GM19468 (cell line): ENCODE results near the gene RASSF3.
"Not testable (repeated sequence)": the region's sequence is repeated elsewhere in the genome, so short reads cannot be mapped to it uniquely, and the experiment has no call there.

Source experiments
- ATAC-seq: cut with Tn5 transposase; IDR thresholded peaks from one replicate; pipeline ENCODE4 v1.9.1; 2021; ENCODE audit warnings: mild to moderate bottlenecking, moderate library complexity, moderate number of reproducible peaks; ENCODE audit not compliant: unreplicated experiment; ENCODE audit errors: extremely low read depth

RASSF3 gene

DNA sequence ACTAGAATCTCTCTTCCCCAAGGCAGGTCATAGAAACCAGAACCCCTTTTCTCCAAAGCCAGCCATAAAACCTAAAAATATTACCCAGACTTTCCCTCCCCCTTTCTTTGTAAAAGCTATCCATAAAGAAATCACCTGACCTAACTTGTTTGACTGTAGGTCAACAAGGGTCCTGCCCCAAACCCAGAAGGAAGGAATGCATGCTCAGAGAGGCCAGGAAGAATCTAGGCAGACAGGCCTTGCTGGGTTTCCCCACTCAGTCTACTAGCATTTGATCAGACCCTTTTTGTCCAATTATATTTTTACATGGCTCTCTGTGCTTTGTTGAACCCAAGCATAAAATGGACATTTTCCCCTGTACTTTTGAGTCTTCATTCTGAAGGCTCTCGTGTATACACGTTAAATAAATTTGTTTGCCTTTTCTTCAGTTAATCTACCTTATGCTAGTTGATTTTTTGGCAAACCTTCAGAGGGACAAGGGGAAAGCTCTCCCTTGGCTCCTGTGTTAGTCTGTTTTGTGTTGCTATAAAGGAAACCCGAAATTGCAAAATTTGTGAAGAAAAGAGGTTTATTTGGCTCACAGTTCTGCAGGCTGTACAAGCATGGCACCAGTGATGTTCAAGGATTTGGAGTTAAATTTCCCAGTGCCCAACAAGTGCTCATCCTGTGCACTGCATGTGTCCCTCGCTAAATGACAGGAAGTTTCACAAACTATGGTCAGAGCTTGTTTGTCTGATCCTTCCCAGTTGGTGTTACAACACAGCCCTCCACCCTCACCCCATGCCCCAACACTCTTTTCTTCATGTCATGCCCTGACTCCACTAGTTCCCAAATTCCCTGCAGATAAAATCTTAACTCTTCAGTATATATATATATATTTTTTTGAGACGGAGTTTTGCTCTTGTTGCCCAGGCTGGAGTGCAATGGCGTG lies 14.2 kb upstream of the RASSF3 start:
- ATAC-seq: no peak

DNA sequence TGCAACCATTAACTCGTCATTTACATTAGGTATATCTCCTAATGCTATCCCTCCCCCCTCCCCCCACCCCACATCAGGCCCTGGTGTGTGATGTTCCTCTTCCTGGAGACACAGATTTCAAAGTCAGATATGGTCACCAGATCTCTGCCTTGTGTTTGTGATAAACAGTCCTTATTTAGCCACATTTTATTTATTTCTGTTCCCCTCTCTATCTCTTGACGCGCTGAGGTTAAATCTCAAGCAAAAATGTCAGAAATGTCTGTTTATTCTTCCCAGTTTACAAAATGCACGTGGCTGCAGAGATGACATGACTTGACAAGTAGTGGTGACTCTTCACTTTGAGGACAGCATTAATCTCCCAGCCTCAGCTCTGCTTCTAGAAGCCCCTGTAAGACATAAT lies 11.5 kb upstream of the RASSF3 start:
- no peak for ATAC-seq

- no peak for ATAC-seq
These were observed 10.1 kb upstream of the RASSF3 start for GRCh38 chr12:64600164-64600561.

- ATAC-seq: no peak
These were observed 7.0 kb upstream of the RASSF3 start for GRCh38 chr12:64603183-64603841.

DNA sequence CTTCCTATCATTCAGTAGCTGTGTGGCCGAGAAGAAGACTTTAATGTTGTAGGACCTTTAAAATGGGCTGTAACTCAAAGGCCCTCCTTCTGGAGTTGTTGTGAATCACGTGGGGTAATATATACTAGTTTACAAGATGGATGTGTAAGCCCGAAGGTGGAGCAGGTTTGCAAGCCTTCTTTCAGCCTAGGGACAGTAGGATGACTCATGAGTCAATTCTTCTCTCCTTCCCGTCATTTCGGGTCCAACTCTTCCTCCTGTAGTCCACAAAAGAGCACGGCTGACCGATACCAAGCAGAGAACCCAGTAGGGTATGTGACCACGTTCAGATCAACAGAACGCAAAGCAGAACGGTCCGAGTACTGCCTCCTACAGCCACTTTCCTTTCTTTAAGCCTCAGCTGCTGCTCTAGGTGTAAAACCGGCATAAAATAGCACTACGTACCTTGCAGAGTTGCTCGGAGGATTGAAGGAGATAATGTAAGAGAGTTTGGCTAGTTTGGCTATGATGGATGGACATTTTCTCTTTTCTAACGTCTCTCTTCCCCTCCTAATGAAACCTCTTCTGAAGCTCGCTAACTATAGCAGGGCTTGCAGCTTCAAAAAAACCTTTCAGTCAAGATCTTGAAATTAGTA lies 1.3 kb upstream of the RASSF3 start:
- no peak for ATAC-seq

DNA sequence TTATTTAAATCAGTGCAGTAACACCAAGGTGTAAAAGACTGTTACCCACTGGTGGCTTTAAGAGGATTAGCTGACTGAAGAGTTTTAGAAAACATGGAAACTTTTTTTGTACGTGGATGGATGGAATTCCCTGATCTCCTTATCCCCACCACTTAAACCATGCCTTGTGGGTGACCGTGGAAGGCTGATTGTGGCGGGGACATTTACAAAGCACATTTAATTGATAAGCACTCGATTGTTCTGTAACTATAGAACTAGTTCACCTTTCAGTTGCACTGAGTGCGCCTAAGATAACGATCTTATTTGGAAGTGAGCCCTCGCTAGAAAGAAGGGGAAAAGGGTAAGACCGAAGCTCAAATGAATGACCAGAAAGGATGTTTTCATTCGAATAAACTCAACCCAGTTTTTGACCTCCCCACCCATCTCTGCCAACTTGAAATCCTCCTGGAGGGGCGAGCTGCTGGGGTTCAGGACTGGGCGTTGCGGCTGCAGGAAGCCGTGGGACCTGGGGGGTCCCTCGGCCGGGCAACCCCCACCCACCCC lies 688 bp upstream of the RASSF3 start:
- ATAC-seq: no peak

- ATAC-seq: peak; percentile 37
These were observed 505 bp downstream of the RASSF3 start for GRCh38 chr12:64610660-64611340.

GRCh38 chr12:64611341-64612284 lies 1.3 kb downstream of the RASSF3 start:
- no peak for ATAC-seq

DNA sequence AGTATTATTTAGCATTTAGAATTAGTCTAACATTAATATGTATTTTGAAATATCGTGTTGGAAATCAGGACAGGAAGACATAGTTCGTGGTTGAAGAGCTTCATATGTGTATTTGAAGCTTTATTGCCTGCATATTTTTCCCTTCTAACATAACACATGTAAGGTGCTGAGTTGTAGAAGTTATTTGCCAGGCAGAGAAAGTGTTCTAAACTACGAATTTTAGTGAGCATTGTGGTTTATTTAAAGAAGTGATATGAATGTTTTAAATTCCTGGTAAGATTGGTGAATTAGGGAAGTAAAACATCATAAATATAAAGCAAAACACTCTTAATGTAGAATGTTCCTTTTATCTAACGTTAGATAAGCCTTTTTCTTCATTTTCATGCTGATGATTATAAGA lies 2.5 kb downstream of the RASSF3 start:
- ATAC-seq: no peak

DNA sequence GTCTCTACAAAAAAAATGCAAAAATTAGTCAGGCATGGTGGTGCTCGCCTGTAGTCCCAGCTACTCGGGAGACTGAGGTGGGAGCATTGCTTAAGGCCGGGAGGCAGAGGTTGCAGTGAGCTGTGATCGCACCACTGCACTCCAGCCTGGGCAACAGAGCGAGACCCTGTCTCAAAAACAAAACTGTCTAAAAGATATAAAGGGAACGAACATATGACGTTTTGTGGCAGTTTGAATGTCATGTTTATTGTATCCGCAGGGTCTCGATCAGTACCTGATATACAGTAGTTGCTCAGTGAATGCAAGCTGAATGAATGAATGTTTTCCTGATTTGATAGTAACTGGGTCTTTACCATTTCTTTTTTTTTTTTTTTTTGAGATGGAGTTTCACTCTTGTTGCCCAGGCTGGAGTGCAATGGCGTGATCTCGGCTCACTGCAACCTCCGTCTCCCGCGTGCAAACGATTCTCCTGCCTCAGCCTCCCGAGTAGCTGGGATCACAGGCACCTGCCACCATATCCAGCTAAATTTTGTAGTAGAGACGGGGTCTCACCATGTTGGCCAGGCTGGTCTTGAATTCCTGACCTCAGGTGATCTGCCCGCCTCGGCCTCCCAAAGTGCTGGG lies 3.6 kb downstream of the RASSF3 start:
- not testable (repeated sequence) for ATAC-seq

- ATAC-seq: no peak
These were observed 5.9 kb downstream of the RASSF3 start for GRCh38 chr12:64616201-64616600.

DNA sequence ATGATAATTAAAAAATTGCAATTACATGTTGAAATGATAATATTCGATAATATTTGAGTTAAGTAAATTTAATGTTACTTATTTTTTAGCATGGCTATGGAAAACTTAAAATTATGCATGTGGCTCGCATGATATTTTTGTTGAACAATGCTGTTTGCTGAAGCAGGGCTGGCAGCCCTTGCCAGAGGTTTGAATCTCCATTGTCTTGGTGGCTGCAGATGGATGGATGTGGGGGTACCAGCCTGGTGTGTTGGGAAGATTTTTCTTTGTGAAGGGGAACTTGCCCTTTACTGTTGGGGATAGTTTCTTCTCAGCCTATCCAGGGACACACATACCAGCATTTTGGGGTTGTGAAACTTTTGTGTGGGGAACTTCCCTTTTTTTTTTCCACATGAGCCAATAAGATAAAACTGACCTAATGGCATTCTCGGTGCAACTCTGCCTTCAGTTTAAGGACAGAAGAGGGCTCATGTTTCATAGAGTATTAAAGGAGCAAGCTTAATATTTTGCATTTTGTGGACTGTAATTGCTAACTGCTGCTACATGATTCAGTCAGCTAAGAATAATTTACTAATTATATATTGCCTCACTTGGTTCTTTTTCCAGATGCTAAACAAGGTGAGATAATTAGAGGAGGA lies 8.8 kb downstream of the RASSF3 start:
- no peak for ATAC-seq

DNA sequence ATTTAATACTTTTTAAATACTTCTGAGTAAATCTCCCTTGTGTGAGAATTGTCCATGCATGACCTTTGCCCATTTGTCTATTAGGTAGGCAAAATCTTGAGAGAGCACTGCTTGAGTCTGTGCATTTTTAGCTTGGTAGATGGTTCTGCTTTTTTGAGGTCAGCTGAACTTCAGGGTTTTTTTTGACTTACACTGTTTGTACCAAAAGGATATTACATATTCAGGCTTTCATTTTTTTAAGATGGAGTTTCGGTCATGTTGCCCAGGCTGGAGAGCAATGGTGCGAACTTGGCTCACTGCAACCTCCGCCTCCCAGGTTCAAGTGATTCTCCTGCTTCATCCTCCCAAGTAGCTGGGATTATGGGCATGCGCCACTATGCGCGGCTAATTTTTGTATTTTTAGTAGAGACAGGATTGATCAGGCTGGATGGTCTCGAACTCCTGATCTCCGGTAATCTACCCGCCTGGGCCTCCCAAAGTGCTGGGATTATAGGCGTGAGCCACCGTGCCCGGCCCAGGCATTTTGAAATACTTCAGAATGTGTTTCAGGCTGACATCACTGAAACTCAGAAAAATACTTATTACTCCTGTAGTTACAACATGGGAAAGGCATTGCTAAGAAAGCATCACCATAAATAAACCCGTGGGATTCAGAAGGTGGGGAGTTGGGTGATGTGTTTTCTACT lies 11.1 kb downstream of the RASSF3 start:
- peak; percentile 67 for ATAC-seq

- ATAC-seq: no peak
These were observed 13.7 kb downstream of the RASSF3 start for GRCh38 chr12:64624035-64624434.

GRCh38 chr12:64625243-64626077 lies 15.2 kb downstream of the RASSF3 start:
- ATAC-seq: peak; percentile 23

DNA sequence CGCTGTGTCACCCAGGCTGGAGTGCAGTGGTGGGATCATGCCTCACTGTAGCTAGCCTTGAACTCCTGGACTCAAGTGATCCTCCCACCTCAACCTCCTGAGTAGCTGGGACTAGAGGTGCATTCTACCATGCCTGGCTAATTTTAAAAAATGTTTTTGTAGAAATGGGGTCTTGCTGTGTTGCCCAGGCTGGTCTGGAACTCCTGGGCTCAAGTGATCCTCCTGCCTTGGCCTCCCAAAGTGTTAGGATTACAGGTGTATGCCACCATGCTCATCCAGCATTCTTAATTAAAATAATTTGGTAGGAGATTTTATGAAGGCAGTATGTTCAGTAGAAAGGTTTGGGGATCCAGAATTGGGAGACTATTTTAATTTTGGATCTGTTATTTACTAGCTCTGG lies 16.3 kb downstream of the RASSF3 start:
- ATAC-seq: not testable (repeated sequence)

DNA sequence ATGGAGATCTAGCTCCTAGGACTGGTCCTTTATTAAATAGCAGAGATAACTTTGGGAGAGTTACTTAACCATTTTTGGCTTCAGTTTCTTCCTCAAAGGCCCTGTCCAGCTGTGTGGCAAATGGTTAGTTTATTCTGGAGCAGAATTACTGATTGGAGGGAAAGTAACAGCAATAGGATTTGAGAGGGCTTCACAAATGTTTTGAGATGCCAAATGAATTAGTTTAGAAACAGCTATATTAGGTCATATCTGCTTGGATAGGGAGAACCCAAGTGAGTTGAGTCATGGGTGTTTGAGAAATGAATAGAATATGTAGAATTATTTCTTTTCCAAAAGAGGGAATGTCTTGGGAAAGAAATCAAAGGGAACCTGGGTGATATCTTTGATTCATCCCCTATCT lies 17.5 kb downstream of the RASSF3 start:
- no peak for ATAC-seq
